HG03342 (cell line): Measurements from ENCODE around the gene TPD52L1.

Experiments used
- ATAC-seq: cut with Tn5 transposase; IDR thresholded peaks from one replicate; pipeline ENCODE4 v1.9.1; 2021; ENCODE audit warnings: mild to moderate bottlenecking, moderate library complexity; ENCODE audit not compliant: unreplicated experiment

Gene TPD52L1

DNA sequence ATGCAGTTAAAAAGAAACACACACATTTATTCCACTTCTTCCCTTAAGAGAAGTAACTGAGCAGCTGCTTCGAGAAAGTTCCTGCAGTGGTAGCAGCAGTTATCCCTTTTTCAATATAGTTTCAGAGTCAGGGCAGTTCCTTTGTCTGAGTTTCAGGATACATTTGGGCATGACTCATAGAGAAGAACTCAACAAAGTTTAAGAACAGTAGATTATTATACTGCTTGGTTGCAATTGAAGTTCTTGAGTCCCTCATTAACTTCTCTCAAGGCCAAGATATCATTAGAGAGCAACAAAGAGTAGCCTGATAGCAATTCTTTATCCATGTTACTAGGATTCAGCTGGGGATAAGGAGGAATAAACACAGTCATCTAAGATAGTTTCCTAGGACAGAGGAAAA is 54.4 kb downstream of the TPD52L1 start:
- no peak for ATAC-seq

DNA sequence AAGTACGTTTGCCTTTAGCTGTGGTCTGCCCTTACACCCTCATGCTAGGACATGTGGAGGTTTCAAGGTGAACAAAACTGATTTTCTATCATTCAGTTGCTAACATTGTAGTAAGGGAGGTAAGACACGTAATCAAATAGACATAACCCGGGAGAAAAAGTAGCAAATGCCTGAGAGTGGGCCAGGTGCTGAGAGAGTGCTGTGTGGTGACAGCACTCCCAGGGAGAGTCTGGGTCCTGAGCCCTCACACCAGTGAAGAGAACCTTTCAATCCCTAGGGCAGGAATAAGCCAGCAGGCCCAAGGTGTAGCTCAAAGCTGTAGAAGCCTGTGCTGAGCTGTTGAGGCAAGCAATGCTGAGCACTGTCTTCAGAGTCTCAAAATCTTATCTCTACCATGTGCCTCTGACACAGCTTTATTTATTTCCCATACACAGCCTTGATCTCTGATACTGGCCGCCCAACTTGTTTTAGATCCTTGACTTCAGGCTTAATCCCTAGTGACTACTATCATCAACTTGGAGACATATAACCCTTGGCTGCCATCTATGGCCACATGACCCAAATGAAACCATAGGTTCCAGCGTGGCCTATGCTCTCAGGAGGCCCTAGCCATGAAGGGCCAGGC is 55.2 kb downstream of the TPD52L1 start:
- ATAC-seq: no peak

- no peak for ATAC-seq
Observed at GRCh38 chr6:125210667-125211066, 57.1 kb downstream of the TPD52L1 start.

DNA sequence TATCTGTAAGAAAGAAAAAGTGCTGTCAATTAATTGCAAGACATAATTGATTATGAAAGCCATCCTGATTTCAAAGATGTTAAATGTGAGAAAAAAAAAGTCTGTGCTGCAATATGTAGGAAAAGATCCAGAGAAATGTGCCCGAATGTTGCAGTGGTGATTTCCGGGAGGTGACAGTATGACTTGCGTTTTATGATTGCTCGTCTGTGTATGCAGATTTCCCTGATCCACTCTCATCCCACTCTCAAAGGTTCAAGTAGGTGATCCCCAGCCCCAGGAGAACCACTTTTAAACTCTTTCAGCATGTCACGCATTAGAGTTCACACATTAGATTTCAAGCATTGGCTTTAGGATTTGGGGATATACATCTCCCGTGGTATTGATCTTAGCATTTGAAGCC is 57.8 kb downstream of the TPD52L1 start:
- ATAC-seq: no peak

GRCh38 chr6:125212377-125212776 is 58.8 kb downstream of the TPD52L1 start:
- no peak for ATAC-seq

GRCh38 chr6:125213939-125214338 is 60.4 kb downstream of the TPD52L1 start:
- no peak for ATAC-seq

- no peak for ATAC-seq
Observed at GRCh38 chr6:125215252-125215819, 61.8 kb downstream of the TPD52L1 start.

DNA sequence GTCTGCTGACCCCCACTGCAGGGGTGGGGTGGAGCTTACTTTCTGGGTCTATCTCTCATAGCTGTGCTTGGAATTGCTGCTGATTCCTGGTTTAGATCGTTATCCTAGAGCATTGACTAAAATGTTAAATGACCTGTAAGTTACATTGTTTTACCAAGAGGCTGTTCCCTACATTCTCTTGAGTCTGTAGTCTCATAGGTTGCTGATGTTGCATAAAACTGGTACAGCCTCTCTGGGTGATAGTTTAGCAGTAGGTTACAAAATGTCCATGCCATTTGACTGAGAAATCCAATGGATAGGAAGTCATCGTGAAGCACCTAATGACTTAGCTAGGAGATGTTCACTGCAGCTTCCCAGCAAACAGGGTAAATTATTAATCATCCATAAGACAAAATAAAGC is 62.4 kb downstream of the TPD52L1 start:
- ATAC-seq: no peak

GRCh38 chr6:125217369-125217768 is 63.8 kb downstream of the TPD52L1 start:
- ATAC-seq: no peak

GRCh38 chr6:125217992-125218391 is 64.4 kb downstream of the TPD52L1 start:
- ATAC-seq: no peak

DNA sequence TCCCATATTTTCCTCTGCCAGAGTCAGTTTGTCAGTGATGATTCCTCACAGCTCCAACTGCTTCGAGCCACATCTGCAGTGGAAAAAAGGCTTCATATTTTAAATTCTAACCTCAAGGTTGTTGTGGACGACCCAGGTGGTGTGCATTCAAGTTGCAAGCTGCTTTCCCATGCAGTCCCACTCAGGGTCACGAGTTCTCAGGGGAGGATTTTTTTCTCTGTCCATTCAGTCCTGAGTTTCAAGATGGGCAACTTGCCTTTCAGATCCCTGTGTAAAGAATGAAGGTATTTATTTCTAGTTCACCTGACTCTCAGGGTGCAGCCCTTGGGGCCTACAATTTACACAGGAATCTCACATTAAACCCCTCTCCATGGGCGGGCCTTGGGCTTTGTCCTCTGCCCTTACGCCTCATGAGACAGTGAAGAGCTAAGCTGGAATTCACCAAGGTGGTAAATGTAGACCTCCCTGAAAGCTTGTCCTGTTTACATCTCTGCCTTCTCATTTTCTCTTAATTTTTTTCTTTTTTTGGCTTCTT is 65.9 kb downstream of the TPD52L1 start:
- ATAC-seq: no peak

DNA sequence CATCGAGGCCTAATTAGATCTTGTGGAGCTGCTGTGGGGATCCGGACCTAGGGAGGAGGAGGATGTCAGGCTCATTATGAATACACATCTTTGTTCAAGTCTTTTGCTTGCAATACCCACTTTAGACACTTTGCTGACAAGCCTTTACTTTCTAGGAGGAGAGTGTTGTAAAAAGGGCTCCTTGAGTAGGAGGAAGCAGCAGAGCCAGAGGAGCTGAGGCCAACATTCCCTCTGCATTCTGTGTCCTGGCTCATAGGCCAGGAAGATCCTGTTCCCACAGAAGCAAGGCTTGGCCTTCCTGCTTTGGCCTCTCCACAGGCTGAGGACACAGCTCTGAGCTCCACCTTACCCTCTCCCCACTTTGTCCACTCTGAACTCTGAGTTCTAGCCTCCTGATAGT is 67.1 kb downstream of the TPD52L1 start:
- ATAC-seq: no peak

DNA sequence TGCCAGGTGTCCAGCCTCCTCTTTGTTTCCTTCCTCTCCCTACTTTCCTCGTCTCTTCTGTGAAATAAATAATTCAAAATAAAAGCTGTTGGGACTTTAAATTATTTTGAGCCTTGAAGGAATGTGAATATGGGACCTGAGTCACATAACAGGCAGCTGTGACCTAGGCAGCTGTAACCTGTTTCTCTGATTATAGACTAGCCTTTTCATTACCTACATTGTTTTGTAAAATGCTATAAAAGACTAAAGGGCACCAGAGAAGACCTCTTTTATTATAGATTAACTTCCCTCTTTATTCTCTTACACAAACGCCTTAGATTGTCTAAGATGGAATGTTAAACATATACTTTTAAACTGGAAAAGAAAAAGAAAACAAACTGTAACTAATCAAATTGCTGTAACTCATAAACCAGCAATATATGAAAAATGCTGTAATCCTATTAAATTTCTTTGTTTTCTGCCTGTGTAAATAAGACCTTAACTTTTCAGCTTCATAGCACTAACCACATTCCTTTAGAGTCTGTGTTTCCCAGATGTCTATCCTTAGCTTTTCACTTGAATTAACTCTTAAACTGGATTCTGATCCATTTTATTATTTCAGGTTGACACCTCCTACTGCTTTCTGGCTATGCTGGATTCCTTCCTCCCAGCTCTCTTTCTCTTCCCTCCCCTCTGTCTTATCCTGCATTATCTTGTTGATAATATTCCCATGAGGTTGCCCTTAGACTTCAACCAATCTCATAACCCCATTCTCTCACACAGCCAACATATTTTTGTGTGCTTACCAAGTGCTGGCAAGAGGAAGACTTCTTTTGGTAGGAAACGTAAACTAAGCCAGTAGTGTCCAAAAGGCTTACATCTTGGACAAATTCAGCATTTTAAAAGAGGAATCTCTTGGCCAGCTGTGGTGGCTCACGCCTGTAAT is 69.2 kb downstream of the TPD52L1 start:
- ATAC-seq: no peak

GRCh38 chr6:125224231-125224861 is 70.8 kb downstream of the TPD52L1 start:
- ATAC-seq: no peak

DNA sequence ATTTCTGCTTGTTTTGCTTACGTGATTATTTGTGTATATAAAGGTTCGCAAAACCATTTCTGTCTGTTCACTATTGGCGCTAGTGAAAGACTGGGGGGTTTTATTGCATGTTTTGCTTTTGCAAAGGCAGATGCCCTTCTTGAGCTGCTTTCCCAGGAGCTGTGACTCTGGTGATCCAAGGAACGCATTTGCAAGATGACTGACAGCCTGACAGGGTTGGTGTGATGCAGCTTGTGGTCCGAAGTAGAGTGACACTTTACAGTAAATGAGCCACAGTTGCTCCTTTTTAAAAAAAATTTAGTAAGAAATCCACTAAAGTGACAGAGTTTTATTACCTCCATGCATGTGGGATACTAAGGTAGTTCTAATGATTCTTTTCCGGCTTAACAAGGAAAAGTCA is 73.7 kb downstream of the TPD52L1 start:
- no peak for ATAC-seq

DNA sequence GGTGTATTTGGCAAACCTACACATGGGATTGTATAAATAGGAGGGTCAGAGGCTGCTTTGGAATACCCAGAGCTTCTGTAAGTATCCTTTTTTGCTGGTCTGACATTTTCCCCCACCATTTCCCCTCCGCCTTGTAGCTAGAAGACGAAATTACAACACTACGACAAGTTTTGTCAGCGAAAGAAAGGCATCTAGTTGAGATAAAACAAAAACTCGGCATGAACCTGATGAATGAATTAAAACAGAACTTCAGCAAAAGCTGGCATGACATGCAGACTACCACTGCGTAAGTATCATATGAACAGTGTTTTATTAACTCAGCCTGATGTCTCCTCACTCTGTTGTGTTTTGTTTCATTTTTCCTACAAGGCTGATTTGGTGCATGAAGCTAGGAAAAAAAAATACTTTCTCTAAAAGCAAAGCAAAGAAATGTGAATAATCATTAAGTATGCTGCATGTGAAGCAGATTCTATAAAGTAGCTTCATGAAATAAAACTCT is 75.5 kb downstream of the TPD52L1 start:
- ATAC-seq: no peak

DNA sequence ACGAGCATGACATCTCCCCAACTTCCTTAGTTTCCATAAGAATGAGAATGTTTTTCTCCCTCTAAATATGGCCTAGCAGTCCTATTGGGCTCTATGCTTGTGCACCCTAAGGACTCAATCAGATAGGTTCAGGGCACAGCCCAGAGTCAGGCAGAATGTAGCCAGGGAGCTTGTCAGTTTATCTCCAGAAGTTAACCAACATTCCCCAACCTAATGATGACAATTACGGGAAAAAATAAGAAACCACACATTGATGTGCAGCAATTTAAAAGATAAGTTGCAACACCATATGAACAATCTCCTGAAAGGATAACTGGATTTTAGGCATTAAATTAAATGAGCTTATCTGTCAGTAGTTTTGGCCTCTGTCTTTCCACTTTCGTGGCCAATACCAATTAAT is 77.1 kb downstream of the TPD52L1 start:
- ATAC-seq: no peak

DNA sequence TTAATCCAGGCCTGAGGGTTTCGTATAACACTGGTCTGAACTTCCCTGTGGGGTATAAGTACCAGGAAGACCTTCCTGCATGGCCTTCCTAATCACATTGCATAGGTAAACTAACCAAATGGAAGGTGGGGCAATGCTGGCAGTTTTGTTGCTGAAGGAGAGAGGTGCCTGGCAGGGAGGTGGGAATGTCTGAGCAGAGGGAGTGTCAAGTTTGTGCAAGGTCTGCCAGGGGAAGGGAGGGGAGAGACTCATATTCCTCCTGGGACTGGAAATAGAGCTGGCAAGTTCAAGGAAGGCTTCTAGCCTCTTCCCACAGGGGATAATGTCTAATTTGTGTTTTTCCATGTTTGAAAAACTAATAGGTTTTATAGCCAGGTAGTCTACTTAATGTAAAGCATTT is 77.6 kb downstream of the TPD52L1 start:
- no peak for ATAC-seq

DNA sequence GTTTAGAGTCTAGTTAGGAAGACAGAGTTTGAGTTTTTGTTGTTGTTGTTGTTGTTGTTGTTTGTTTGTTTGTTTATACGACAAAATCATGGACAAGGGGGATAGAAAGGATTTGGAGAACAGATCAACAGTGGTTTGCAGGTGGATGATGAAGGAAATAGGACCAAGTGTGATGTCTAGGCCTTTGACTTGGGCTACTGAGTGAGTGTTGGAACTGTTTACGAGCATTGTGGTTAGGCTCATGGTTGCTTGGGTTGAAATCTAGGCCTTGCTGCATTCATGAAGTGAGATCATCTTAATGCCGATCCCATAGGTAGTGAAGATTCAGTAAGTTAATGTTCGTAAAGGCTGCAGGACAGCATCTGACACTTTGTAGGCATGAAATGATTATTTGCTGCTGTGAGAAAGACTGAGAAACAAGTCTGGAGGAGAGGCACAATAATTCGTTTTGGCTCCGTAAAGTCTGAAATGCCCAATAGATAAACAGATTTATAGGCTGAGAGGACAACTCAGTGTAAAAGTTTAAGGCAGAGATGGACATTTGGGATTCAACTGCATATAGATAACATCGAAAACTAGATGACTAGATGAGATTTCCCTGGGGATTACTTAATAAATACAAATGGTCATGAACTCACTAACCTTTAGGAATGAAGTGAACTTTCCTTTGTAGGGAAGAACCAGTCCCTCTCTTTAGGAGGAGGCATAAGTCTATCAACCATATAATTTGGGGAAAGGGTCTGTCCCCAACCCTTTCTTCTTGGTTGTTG is 78.2 kb downstream of the TPD52L1 start:
- no peak for ATAC-seq

DNA sequence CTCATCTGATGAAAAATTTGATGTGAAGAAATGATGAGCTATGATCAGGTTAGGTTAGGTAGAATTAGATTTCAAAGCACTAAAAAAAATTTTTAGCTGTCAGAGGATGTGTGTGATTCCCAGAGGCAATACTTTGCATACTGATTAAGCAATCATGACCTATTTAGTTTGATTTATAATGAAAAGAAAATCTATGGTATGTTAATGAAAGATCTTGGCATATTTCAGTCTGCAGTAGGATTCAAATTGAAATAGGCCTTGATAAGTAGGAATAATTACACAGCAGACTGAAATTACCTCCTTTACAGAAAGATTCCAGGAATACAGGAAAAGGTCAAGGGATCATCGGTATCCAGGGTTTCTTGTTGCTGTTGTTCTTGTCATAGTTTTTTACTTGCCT is 78.9 kb downstream of the TPD52L1 start:
- ATAC-seq: no peak
